Body of pancreas (tissue), 4 donors: ENCODE results near the gene PCCA. TPM values are rescaled to one million over a fixed set of nuclear protein-coding genes. Genes with fewer than 3 reads are reported as not detected.
"Not testable (repeated sequence)": the region's sequence is repeated elsewhere in the genome, so short reads cannot be mapped to it uniquely, and the experiment has no call there.

Experiments used
- ATAC-seq: fragments of 150-250 bp; one replicate; pipeline ENCODE4 v1.9.1; 2016
- DNase-seq, 4 donors: peaks; one replicate each; pipeline ENCODE4 v3.0.0-alpha.2; 2019
- H3K27ac ChIP-seq, 4 donors: fragments of 200-600 bp; sonication (generic); 1 replicate in 3 of 4; 2 replicates in 1 of 4; pipeline versions ENCODE4 v1.5.1 to v1.6.1; 2016 to 2019; ENCODE audit warnings: mild to moderate bottlenecking in 1 of 4, mixed read lengths in 1 of 4, moderate library complexity in 1 of 4
- H3K27me3 ChIP-seq, 2 donors: fragments of 200-600 bp; sonication (generic); one replicate each; pipeline ENCODE4 v1.6.0; 2016; ENCODE audit warnings: mild to moderate bottlenecking in 1 of 2
- H3K36me3 ChIP-seq, 2 donors: fragments of 200-600 bp; sonication (generic); replicated peaks in 1 of 2; 2 replicates each; pipeline ENCODE4 v1.5.1; 2016; ENCODE audit warnings: low read depth in 2 of 2; ENCODE audit not compliant: insufficient read depth in 1 of 2
- H3K4me1 ChIP-seq: fragments of 200-600 bp; sonication (generic); one replicate; pipeline ENCODE4 v1.6.0; 2016
- H3K4me3 ChIP-seq, 2 donors: fragments of 200-600 bp; sonication (generic); 1 replicate in 1 of 2; 2 replicates in 1 of 2; pipeline ENCODE4 v1.5.1; 2016 to 2019
- H3K9me3 ChIP-seq, 3 donors: fragments of 200-600 bp; sonication (generic); 1 replicate in 2 of 3; 2 replicates in 1 of 3; pipeline ENCODE4 v1.5.1; 2016
- CTCF ChIP-seq, 7 experiments: fragments of 450-650 bp in 4 of 7; fragments of 200-600 bp in 3 of 7; sonication (generic) in 3 of 7; IDR thresholded peaks; one replicate each; pipeline ENCODE4 v1.5.1; 2016 to 2019; ENCODE audit warnings: antibody characterized with exemption in 7 of 7
- POLR2A ChIP-seq, 3 donors: fragments of 450-650 bp; IDR thresholded peaks; one replicate each; pipeline ENCODE4 v1.6.1; 2016; ENCODE audit warnings: antibody characterized with exemption in 3 of 3, mild to moderate bottlenecking in 2 of 3
- WGBS, 2 donors: methylation state at CpG; one replicate each; pipeline ENCODE4 v1.1.5; 2017; 5-methylcytosine and 5-hydroxymethylcytosine counted together
- intact Hi-C: fragments of 100-400 bp; cut with DNase I; formaldehyde crosslinking; loops from one replicate; pipeline ENCODE4 v1.15.1; 2023
- total RNA-seq, 2 donors: library from RNA; depleted of rRNA; stranded (reverse); fragments of >200 nt; gene quantifications; one replicate each; pipeline ENCODE4 v1.1.0, GENCODE V29; 2016

Gene PCCA
- total RNA-seq, 2 donors from 2014 or later = 45.2 to 46.2 TPM

GRCh38 chr13:100275746-100276145 lies 186.9 kb downstream of the PCCA start:
- Histone ChIP-seq H3K36me3 (no peaks in the 10 kb centered on the region), H3K27ac (no peak overlapping the region), H3K4me3 (no peak overlapping the region), H3K9me3 (no peaks in the 10 kb centered on the region), H3K4me1 (peaks cover 4% of the 10 kb centered on the region), H3K27me3 (no peaks in the 10 kb centered on the region)
- DNase-seq (no peak), ATAC-seq (no peak)
- TF ChIP-seq POLR2A (IDR thresholded peaks at IDR 0.05) (no peak), CTCF (IDR thresholded peaks at IDR 0.05) (no peak)
- WGBS, 2 donors = 85 to 86% methylated on average over 5 of the region's 5 CpGs
- intact Hi-C loops = no loop called here

- 96 to 98% methylated on average over 5 of the region's 5 CpGs for WGBS, 2 donors
- Histone ChIP-seq H3K4me3 (no peak overlapping the region), H3K27me3 (no peaks in the 10 kb centered on the region), H3K36me3 (peaks cover 0 to 2% of the 10 kb centered on the region in 2 donors), H3K4me1 (peaks cover 4% of the 10 kb centered on the region), H3K27ac (no peak overlapping the region), H3K9me3 (no peaks in the 10 kb centered on the region)
- ATAC-seq (no peak), DNase-seq (no peak)
- intact Hi-C loops = no loop called here
- TF ChIP-seq CTCF (IDR thresholded peaks at IDR 0.05) (no peak), POLR2A (IDR thresholded peaks at IDR 0.05) (no peak)
Measured at GRCh38 chr13:100280681-100281080, 191.8 kb downstream of the PCCA start.

- H3K27ac ChIP-seq, H3K4me1 ChIP-seq, H3K9me3 ChIP-seq, intact Hi-C loops, H3K4me3 ChIP-seq, ATAC-seq, H3K27me3 ChIP-seq, DNase-seq, H3K36me3 ChIP-seq: not testable (repeated sequence)
- WGBS, 2 donors = 93 to 100% methylated on average over 11 to 16 of the region's 16 CpGs
Measured at GRCh38 chr13:100282306-100282705, 193.4 kb downstream of the PCCA start.

- no peaks in the 10 kb centered on the region for H3K9me3 ChIP-seq
- TF ChIP-seq POLR2A (IDR thresholded peaks at IDR 0.05) = no peak
- TF ChIP-seq CTCF (IDR thresholded peaks at IDR 0.05) = no peak
- intact Hi-C loops = no loop called here
- no peaks in the 10 kb centered on the region for H3K4me1 ChIP-seq
- 85% methylated on average over 4 of the region's 4 CpGs for WGBS, 2 donors
- no peak for DNase-seq
- H3K27ac ChIP-seq = no peak overlapping the region
- no peaks in the 10 kb centered on the region for H3K36me3 ChIP-seq
- no peak for ATAC-seq
- H3K27me3 ChIP-seq = no peaks in the 10 kb centered on the region
- no peak overlapping the region for H3K4me3 ChIP-seq
Measured at GRCh38 chr13:100290165-100290801, 201.4 kb downstream of the PCCA start.

GRCh38 chr13:100291624-100292023 lies 202.7 kb downstream of the PCCA start:
- 59 to 63% methylated on average over 2 of the region's 2 CpGs for WGBS, 2 donors

More at GRCh38 chr13:100291624-100292023, 202.7 kb downstream of the PCCA start:
- no peaks in the 10 kb centered on the region for H3K36me3 ChIP-seq
- no peak overlapping the region for H3K4me3 ChIP-seq
- TF ChIP-seq CTCF (IDR thresholded peaks at IDR 0.05) = no peak
- TF ChIP-seq POLR2A (IDR thresholded peaks at IDR 0.05) = no peak
- intact Hi-C loops = no loop called here
- DNase-seq = no peak
- no peaks in the 10 kb centered on the region for H3K4me1 ChIP-seq
- no peaks in the 10 kb centered on the region for H3K9me3 ChIP-seq
- no peaks in the 10 kb centered on the region for H3K27me3 ChIP-seq
- H3K27ac ChIP-seq = no peak overlapping the region
- no peak for ATAC-seq
